ENCODE results near the gene PYGB.

DNA sequence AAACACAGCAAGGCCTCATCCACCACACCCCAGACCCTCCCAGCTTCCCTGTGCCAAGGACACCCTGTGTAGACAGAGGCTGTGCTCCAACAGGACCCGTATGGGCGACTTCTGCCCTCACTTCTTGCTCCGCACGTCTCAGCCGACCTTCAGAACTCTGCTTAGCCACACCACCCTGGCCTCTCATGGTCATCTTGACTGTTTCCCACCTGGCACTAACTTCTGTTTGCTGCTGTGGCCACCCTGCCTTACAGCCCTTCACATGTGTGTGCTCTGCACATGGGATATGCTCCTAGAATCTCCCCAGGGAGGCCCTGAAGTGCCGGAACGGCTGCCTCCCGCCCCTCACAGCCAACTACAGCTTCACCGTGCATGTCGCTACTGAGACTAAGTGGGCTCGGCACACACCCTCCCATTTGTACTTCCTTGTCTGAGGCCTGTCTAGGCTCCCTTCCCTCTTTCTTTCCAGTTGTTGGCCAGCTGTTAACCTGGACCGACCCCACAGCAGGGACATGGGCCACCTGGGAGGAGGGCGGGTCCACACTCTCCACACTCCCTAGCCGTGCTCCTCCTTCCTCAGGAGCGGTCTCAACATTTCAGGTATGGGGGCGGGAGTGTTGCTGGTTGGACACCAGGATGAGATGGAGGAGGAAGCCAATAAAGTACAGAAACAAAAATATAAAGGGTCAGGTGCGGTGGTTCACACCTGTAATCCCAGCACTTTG lies 69.6 kb downstream of the PYGB start:
- TF ChIP-seq TCF4 (CRISPR knock-in tag; IDR thresholded peaks at IDR 0.05; ENCODE audit: borderline replicate concordance) (no peak), ZNF8 (CRISPR knock-in tag; IDR thresholded peaks at IDR 0.05) (no peak), ZFP3 (CRISPR knock-in tag; IDR thresholded peaks at IDR 0.05) (no peak), ESRRG (CRISPR knock-in tag; IDR thresholded peaks at IDR 0.05) (no peak)
- TF ChIP-seq, protein P1, sequence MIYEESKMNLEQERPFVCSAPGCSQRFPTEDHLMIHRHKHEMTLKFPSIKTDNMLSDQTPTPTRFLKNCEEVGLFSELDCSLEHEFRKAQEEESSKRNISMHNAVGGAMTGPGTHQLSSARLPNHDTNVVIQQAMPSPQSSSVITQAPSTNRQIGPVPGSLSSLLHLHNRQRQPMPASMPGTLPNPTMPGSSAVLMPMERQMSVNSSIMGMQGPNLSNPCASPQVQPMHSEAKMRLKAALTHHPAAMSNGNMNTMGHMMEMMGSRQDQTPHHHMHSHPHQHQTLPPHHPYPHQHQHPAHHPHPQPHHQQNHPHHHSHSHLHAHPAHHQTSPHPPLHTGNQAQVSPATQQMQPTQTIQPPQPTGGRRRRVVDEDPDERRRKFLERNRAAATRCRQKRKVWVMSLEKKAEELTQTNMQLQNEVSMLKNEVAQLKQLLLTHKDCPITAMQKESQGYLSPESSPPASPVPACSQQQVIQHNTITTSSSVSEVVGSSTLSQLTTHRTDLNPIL (CRISPR knock-in tag; IDR thresholded peaks at IDR 0.05; ENCODE audit: low read depth): no peak
- TF ChIP-seq, protein P2, sequence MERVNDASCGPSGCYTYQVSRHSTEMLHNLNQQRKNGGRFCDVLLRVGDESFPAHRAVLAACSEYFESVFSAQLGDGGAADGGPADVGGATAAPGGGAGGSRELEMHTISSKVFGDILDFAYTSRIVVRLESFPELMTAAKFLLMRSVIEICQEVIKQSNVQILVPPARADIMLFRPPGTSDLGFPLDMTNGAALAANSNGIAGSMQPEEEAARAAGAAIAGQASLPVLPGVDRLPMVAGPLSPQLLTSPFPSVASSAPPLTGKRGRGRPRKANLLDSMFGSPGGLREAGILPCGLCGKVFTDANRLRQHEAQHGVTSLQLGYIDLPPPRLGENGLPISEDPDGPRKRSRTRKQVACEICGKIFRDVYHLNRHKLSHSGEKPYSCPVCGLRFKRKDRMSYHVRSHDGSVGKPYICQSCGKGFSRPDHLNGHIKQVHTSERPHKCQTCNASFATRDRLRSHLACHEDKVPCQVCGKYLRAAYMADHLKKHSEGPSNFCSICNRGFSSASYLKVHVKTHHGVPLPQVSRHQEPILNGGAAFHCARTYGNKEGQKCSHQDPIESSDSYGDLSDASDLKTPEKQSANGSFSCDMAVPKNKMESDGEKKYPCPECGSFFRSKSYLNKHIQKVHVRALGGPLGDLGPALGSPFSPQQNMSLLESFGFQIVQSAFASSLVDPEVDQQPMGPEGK (CRISPR knock-in tag; IDR thresholded peaks at IDR 0.05; ENCODE audit: borderline replicate concordance): no peak
